ENCODE measurements around the gene PHLDB1.

The PHLDB1 gene

DNA sequence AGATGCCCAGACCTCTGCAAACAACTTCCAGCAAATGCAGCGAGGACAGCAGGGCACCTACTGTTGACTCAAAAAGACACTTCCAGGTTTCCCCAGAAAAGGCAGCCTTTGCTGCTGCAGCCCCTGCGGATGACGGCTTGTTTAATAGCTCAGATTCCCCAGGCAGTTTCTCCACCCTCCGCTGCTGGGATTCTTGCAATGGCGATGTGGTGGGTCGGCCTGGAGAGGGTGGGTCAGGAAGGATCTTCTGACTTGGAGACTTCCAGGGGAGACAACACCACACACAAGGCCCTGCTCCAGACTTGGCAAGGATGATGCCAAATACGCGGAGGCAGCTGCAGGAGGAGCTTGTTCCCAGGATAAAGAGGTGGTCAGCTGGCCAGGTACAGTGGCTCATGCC is 89.9 kb downstream of the PHLDB1 start:
- Histone ChIP-seq H3K36me3 (replicated peaks) (no peaks in the 10 kb centered on the region), H3K4me3 (ENCODE audit: low read depth, low read length) (no peak overlapping the region), H3K27me3 (replicated peaks) (no peaks in the 10 kb centered on the region), H3K27ac (no peak overlapping the region)
- DNase-seq, result no peak
- TF ChIP-seq, protein P1, sequence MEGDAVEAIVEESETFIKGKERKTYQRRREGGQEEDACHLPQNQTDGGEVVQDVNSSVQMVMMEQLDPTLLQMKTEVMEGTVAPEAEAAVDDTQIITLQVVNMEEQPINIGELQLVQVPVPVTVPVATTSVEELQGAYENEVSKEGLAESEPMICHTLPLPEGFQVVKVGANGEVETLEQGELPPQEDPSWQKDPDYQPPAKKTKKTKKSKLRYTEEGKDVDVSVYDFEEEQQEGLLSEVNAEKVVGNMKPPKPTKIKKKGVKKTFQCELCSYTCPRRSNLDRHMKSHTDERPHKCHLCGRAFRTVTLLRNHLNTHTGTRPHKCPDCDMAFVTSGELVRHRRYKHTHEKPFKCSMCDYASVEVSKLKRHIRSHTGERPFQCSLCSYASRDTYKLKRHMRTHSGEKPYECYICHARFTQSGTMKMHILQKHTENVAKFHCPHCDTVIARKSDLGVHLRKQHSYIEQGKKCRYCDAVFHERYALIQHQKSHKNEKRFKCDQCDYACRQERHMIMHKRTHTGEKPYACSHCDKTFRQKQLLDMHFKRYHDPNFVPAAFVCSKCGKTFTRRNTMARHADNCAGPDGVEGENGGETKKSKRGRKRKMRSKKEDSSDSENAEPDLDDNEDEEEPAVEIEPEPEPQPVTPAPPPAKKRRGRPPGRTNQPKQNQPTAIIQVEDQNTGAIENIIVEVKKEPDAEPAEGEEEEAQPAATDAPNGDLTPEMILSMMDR (IDR thresholded peaks at IDR 0.05; ENCODE audit: low read depth, low read length, missing control alignments), result no peak
- in situ Hi-C loops (cut with HindIII; ENCODE audit: low pct_ligation_motif_present, low sequenced_read_pairs), result no loop called here

DNA sequence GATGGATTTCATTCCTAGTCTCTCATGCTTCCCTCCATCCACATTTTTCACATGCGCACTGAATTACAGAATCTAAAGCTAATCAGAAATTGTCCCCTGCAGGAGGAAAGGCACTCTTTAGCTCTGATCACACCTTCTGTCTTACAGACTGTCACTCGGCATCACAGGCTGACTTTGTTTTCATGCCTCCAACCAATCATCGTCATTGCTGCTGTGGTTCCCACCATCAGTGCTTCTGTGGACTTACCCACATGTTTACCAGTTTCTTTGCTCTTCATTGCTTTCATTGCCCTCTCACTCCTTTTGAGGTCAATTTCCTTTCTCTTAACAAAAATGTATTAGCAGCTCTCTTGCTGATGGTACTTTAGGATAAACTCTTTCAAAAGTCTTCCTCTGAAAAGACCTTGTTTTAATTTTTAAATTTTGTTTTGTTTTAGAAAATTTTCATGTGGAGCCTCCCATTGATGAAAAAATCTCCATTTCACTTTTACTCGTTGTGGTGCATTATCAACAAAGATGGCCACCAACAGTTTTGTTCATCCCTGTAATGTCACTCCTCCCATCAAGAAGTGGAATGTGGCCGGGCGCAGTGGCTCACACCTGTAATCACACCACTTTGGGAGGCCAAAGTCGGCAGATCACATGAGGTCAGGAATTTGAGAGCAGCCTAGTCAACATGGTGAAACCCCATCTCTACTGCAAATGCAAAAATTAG is 92.2 kb downstream of the PHLDB1 start:
- Histone ChIP-seq H3K36me3 (replicated peaks) (no peaks in the 10 kb centered on the region), H3K27me3 (replicated peaks) (no peaks in the 10 kb centered on the region), H3K27ac (no peak overlapping the region), H3K4me3 (ENCODE audit: low read depth, low read length) (no peak overlapping the region)
- TF ChIP-seq, protein P1 (IDR thresholded peaks at IDR 0.05; ENCODE audit: low read depth, low read length, missing control alignments), result no peak
- no peak for DNase-seq
- in situ Hi-C loops (cut with HindIII; ENCODE audit: low pct_ligation_motif_present, low sequenced_read_pairs), result loop anchor here (25.0 kb wide), 1 partner anchor 238 kb away; the partner anchor contains the start of gene BCL9L

DNA sequence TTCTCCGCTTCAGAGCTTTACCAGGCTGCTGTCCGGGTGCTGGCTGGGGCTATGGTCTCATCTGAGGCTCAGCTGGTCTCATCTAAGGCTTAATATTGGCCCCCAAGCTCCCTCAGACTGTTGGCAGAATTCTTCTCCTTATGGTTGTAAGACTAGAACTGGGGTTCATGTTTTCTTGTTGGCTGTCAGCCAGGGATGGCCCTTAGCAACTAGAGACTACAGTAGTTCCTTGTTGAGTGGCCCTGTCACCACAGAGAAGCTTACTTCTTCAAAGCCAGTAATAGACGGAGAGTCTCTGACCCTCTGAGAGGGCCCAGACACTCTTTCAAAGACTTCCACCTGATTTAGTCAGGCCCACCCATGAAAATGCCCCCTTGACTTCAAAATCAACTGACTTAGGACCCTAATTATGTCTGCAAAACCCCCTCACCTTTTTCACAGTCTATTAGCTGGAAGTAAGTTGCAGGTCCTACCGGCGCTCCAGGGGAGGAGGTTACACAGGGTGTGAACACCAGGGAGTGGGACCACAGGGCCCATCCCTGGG is 96.2 kb downstream of the PHLDB1 start:
- in situ Hi-C loops (cut with HindIII; ENCODE audit: low pct_ligation_motif_present, low sequenced_read_pairs), result loop anchor here (25.0 kb wide), 1 partner anchor 234 kb away; the partner anchor contains the start of gene BCL9L
- Histone ChIP-seq H3K4me3 (ENCODE audit: low read depth, low read length) (no peak overlapping the region), H3K27ac (no peak overlapping the region), H3K36me3 (replicated peaks) (no peaks in the 10 kb centered on the region), H3K27me3 (replicated peaks) (no peaks in the 10 kb centered on the region)
- no peak for DNase-seq
- TF ChIP-seq, protein P1 (IDR thresholded peaks at IDR 0.05; ENCODE audit: low read depth, low read length, missing control alignments), result no peak

DNA sequence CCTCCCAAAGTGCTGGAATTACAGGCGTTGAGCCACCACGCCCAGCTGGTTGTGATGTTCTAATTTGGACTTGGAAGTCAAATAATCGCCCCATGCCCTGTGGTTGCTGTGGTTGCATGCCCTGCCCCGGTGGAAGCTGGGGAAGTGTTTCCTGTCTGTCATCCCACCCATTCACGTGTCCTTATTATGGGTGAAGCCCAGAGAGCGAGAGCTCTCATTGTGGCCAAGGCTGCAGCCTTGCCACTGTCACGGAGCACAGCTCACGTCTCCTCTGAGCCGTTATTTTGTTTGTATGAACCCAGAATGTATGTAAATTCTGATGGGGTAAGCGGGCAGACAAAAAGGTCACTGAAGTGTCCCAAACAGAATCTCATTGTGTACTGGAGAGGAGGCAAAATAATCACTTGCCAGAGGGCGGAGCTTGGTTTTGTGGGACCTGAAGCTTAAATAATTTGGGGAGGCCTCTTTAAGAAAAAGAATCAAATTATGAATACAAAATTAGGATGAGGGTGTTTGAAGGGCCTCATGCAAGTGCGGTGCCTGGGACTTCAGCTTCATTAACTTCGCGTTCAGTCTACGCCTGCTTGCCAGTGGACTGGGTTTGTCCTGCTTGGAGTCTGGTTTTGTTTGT is 97.8 kb downstream of the PHLDB1 start:
- no peaks in the 10 kb centered on the region for H3K27me3 ChIP-seq (replicated peaks)
- in situ Hi-C loops (cut with HindIII; ENCODE audit: low pct_ligation_motif_present, low sequenced_read_pairs), result loop anchor here (25.0 kb wide), 1 partner anchor 232 kb away; the partner anchor contains the start of gene BCL9L
- TF ChIP-seq, protein P1 (IDR thresholded peaks at IDR 0.05; ENCODE audit: low read depth, low read length, missing control alignments), result no peak
- no peak for DNase-seq
- H3K36me3 ChIP-seq (replicated peaks), result no peaks in the 10 kb centered on the region
- no peak overlapping the region for H3K4me3 ChIP-seq (ENCODE audit: low read depth, low read length)
- no peak overlapping the region for H3K27ac ChIP-seq

DNA sequence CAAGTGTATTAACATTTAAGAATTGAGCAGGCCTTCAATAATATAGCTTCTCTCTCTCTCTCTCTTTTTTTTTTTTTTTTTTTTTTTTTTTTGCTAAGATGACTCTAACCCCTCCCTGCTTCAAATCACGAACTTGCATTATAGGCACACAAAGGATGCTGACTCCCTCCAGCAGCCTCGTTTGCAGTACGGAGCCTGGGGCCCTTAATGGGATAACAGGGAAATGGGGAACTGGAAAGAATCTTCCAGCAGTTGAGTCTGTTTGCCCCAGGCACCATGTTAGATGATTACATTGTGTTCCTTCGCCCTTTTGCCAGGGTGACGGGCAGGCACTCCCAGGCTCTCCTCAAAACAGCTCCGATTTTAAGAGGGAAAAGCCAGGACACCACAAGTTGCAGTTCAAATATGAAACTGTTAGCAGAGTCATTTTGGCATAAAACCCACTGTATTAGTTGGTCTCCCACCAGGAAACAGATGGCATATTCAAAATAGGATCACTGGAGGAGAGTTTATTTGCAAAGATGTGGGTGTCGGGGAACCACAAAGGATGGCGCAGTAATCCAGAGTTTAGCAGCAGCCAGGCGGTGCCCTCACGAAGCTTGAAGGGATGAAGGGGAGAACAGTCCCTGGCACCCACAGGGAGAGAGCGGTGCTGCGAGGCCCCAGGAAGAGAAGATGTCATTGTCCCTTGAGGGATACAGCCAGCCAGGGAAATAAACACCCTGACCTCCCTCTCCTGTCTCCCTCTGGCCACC is 98.6 kb downstream of the PHLDB1 start:
- H3K36me3 ChIP-seq (replicated peaks), result no peaks in the 10 kb centered on the region
- DNase-seq, result no peak
- TF ChIP-seq, protein P1 (IDR thresholded peaks at IDR 0.05; ENCODE audit: low read depth, low read length, missing control alignments), result no peak
- no peak overlapping the region for H3K27ac ChIP-seq
- in situ Hi-C loops (cut with HindIII; ENCODE audit: low pct_ligation_motif_present, low sequenced_read_pairs), result loop anchor here (25.0 kb wide), 1 partner anchor 231 kb away; the partner anchor contains the start of gene BCL9L
- H3K4me3 ChIP-seq (ENCODE audit: low read depth, low read length), result no peak overlapping the region
- H3K27me3 ChIP-seq (replicated peaks), result no peaks in the 10 kb centered on the region

All from brain microvascular endothelial cell (primary cell).